H1 (cell line): Measurements from ENCODE around the gene BZW1. TPM values are rescaled to one million over a fixed set of nuclear protein-coding genes. Genes with fewer than 3 reads are reported as not detected.

ENCODE experiments used
- CTCF ChIA-PET: fragments of 300-600 bp; sonication (Branson Sonifier 250); formaldehyde crosslinking; loops from one replicate; lab custom pipeline; 2021; ENCODE audit not compliant: partially characterized antibody; lab: Charles Lee
- POLR2A ChIA-PET: fragments of 300-600 bp; sonication (Branson Sonifier 250); formaldehyde crosslinking; loops from one replicate; lab custom pipeline; 2021; ENCODE audit warnings: inconsistent platforms; ENCODE audit not compliant: partially characterized antibody; lab: Charles Lee
- DNase-seq, 2 experiments: peaks; one replicate each; pipeline versions ENCODE4 v3.0.0 to v3.0.0-alpha.2; 2010 to 2022; ENCODE audit warnings: low spot score in 2 of 2, low read depth in 1 of 2, mixed read lengths in 1 of 2
- FAIRE-seq: peaks from 2 replicates; lab custom pipeline; 2011; peaks lifted over from hg19 to GRCh38; lab: Jason Lieb, UNC
- H2AFZ ChIP-seq: 2 replicates; pipeline ENCODE4 v1.8.1; 2012; ENCODE audit warnings: low read length, inconsistent platforms
- H2AK5ac ChIP-seq: 2 replicates; pipeline ENCODE4 v1.6.1; 2013; ENCODE audit warnings: low read depth, low read length
- H2BK120ac ChIP-seq: replicated peaks from 2 replicates; pipeline ENCODE3; 2013; ENCODE audit warnings: low read depth, low read length, inconsistent platforms
- H2BK12ac ChIP-seq: 2 replicates; pipeline ENCODE4 v1.6.1; 2013; ENCODE audit warnings: low read depth, low read length
- H2BK15ac ChIP-seq: 2 replicates; pipeline ENCODE4 v1.6.1; 2013; ENCODE audit warnings: low read length
- H2BK20ac ChIP-seq: 2 replicates; pipeline ENCODE4 v1.6.1; 2013; ENCODE audit warnings: low read length
- H2BK5ac ChIP-seq: 2 replicates; pipeline ENCODE4 v1.6.1; 2013; ENCODE audit warnings: low read depth, low read length
- H3K14ac ChIP-seq: 2 replicates; pipeline ENCODE4 v1.6.1; 2013; ENCODE audit warnings: inconsistent platforms; ENCODE audit not compliant: insufficient read length
- H3K18ac ChIP-seq: 2 replicates; pipeline ENCODE4 v1.6.1; 2013; ENCODE audit warnings: low read length; ENCODE audit errors: extremely low read depth
- H3K23ac ChIP-seq: 2 replicates; pipeline ENCODE4 v1.6.1; 2013; ENCODE audit warnings: inconsistent platforms; ENCODE audit not compliant: insufficient read length
- H3K23me2 ChIP-seq: 2 replicates; pipeline ENCODE4 v1.6.1; 2013; ENCODE audit warnings: low read depth, low read length
- H3K27ac ChIP-seq: 2 replicates; pipeline ENCODE4 v1.6.1; 2011; ENCODE audit warnings: low read depth, low read length, inconsistent platforms
- H3K27me3 ChIP-seq, 4 experiments: replicated peaks in 1 of 4; 1 replicate in 1 of 4; 2 replicates in 3 of 4; pipeline versions ENCODE4 v1.6.1 to v1.8.1; 2011 to 2013; ENCODE audit warnings: low read length in 3 of 4, mild to moderate bottlenecking in 3 of 4, inconsistent platforms in 2 of 4, mixed read lengths in 2 of 4, moderate library complexity in 1 of 4; ENCODE audit not compliant: control insufficient read depth in 3 of 4, insufficient read depth in 3 of 4; ENCODE audit errors: extremely low read depth in 1 of 4
- H3K36me3 ChIP-seq, 4 experiments: 2 replicates each; pipeline versions ENCODE4 v1.6.1 to v1.8.1; 2011 to 2013; ENCODE audit warnings: mild to moderate bottlenecking in 4 of 4, low read length in 3 of 4, moderate library complexity in 2 of 4, control low read depth in 1 of 4, inconsistent platforms in 1 of 4; ENCODE audit not compliant: insufficient read depth in 4 of 4, control insufficient read depth in 2 of 4
- H3K4ac ChIP-seq: replicated peaks from 2 replicates; pipeline ENCODE3; 2013; ENCODE audit warnings: low read length, low read depth, mixed read lengths, inconsistent platforms; ENCODE audit not compliant: insufficient read length
- H3K4me1 ChIP-seq, 4 experiments: replicated peaks in 1 of 4; 1 replicate in 1 of 4; 2 replicates in 3 of 4; pipeline versions ENCODE4 v1.6.1 to v1.8.1; 2011 to 2013; ENCODE audit warnings: low read length in 3 of 4, inconsistent platforms in 2 of 4, mixed read lengths in 1 of 4; ENCODE audit not compliant: insufficient read depth in 4 of 4, control insufficient read depth in 3 of 4
- H3K4me2 ChIP-seq, 2 experiments: 2 replicates each; pipeline versions ENCODE4 v1.6.1 to v1.8.1; 2011 to 2013; ENCODE audit warnings: low read depth in 2 of 2, low read length in 2 of 2, control low read depth in 1 of 2, inconsistent platforms in 1 of 2, mild to moderate bottlenecking in 1 of 2; ENCODE audit not compliant: insufficient read depth in 1 of 2
- H3K4me3 ChIP-seq, 4 experiments: fragments of 200-600, 300-600 bp in 1 of 4; sonication (generic), shearing (Covaris generic), sonication (Bioruptor Twin) in 1 of 4; 2 replicates each; pipeline versions ENCODE4 v1.5.1 to v1.8.1; 2011 to 2016; ENCODE audit warnings: low read length in 4 of 4, low read depth in 3 of 4, control low read depth in 2 of 4, inconsistent platforms in 2 of 4, mild to moderate bottlenecking in 2 of 4, mixed read lengths in 1 of 4, moderate library complexity in 1 of 4; ENCODE audit not compliant: insufficient read depth in 2 of 4; ENCODE audit errors: extremely low read depth in 1 of 4
- H3K56ac ChIP-seq: replicated peaks from 2 replicates; pipeline ENCODE3; 2013; ENCODE audit warnings: low read depth, mild to moderate bottlenecking, mixed read lengths, low read length, inconsistent platforms; ENCODE audit not compliant: insufficient read length
- H3K79me1 ChIP-seq: 2 replicates; pipeline ENCODE4 v1.6.1; 2013; ENCODE audit warnings: low read depth, low read length, control low read depth
- H3K79me2 ChIP-seq, 2 experiments: 2 replicates each; pipeline versions ENCODE4 v1.6.1 to v1.8.1; 2012 to 2013; ENCODE audit warnings: low read length in 2 of 2, mild to moderate bottlenecking in 2 of 2, inconsistent platforms in 1 of 2; ENCODE audit not compliant: insufficient read depth in 2 of 2, control insufficient read depth in 1 of 2
- H3K9ac ChIP-seq, 4 experiments: replicated peaks in 1 of 4; 1 replicate in 1 of 4; 2 replicates in 3 of 4; pipeline versions ENCODE4 v1.6.1 to v1.8.1; 2011 to 2013; ENCODE audit warnings: low read depth in 3 of 4, low read length in 3 of 4, control low read depth in 2 of 4, mild to moderate bottlenecking in 2 of 4, moderate library complexity in 2 of 4, inconsistent platforms in 1 of 4; ENCODE audit errors: extremely low read depth in 1 of 4
- H3K9me3 ChIP-seq, 2 experiments: 2 replicates each; pipeline versions ENCODE4 v1.6.1 to v1.8.1; 2012 to 2013; ENCODE audit warnings: mild to moderate bottlenecking in 2 of 2, moderate library complexity in 2 of 2, control low read depth in 1 of 2, inconsistent platforms in 1 of 2, low read depth in 1 of 2, low read length in 1 of 2, mixed read lengths in 1 of 2; ENCODE audit not compliant: insufficient read depth in 2 of 2
- H4K20me1 ChIP-seq, 2 experiments: replicated peaks in 1 of 2; 2 replicates each; pipeline versions ENCODE3 to v1.8.1; 2011 to 2013; ENCODE audit warnings: inconsistent platforms in 2 of 2, low read length in 2 of 2, mild to moderate bottlenecking in 1 of 2; ENCODE audit not compliant: insufficient read depth in 2 of 2, control insufficient read depth in 1 of 2
- H4K5ac ChIP-seq: 2 replicates; pipeline ENCODE4 v1.6.1; 2013; ENCODE audit warnings: low read length, low read depth, mixed read lengths, inconsistent platforms; ENCODE audit not compliant: insufficient read length
- H4K8ac ChIP-seq: 2 replicates; pipeline ENCODE4 v1.8.0; 2013; ENCODE audit warnings: mild to moderate bottlenecking, moderate library complexity, low read length, inconsistent platforms; ENCODE audit not compliant: insufficient read depth; ENCODE audit errors: extremely low read depth
- H4K91ac ChIP-seq: replicated peaks from 2 replicates; pipeline ENCODE3; 2013; ENCODE audit warnings: low read length, mixed read lengths, inconsistent platforms; ENCODE audit not compliant: insufficient read length
- GABPA ChIP-seq: IDR thresholded peaks from 2 replicates; pipeline ENCODE4 v1.6.1; 2011; ENCODE audit warnings: mild to moderate bottlenecking, low read length, moderate library complexity, borderline replicate concordance; ENCODE audit not compliant: insufficient read depth
- JUN ChIP-seq: IDR thresholded peaks from 2 replicates; pipeline ENCODE4 v1.6.1; 2011; ENCODE audit warnings: low read depth, mild to moderate bottlenecking, improper control_type of control experiment, low read length
- JUND ChIP-seq: IDR thresholded peaks from 2 replicates; pipeline ENCODE4 v1.6.1; 2011; ENCODE audit warnings: mild to moderate bottlenecking, improper control_type of control experiment, low read length
- PHF8 ChIP-seq: fragments of 200-600 bp; sonication (generic); conservative IDR thresholded peaks from 2 replicates; pipeline ENCODE4 v1.7.1; 2012; ENCODE audit warnings: low read depth, mild to moderate bottlenecking, inconsistent platforms, low read length, moderate library complexity
- RXRA ChIP-seq: IDR thresholded peaks from 2 replicates; pipeline ENCODE4 v1.6.1; 2011; ENCODE audit warnings: low read depth, mild to moderate bottlenecking, low read length, moderate library complexity; ENCODE audit not compliant: insufficient read depth
- SIRT6 ChIP-seq: IDR thresholded peaks from one replicate; pipeline ENCODE4 v1.7.1; 2012; ENCODE audit warnings: low read length, inconsistent platforms
- SP4 ChIP-seq: IDR thresholded peaks from 2 replicates; pipeline ENCODE4 v1.6.1; 2012; ENCODE audit warnings: low read length, inconsistent platforms
- SUZ12 ChIP-seq: fragments of 200-600 bp; sonication (generic); IDR thresholded peaks from 2 replicates; pipeline ENCODE4 v1.6.1; 2012; ENCODE audit warnings: mild to moderate bottlenecking, inconsistent platforms, low read length, moderate library complexity, mixed read lengths
- TAF7 ChIP-seq: optimal IDR thresholded peaks from 2 replicates; pipeline ENCODE3; 2011; ENCODE audit warnings: low read depth, mild to moderate bottlenecking, inconsistent platforms, low read length, moderate library complexity, borderline replicate concordance
- TEAD4 ChIP-seq: IDR thresholded peaks from 2 replicates; pipeline ENCODE4 v1.6.1; 2012; ENCODE audit warnings: low read depth, low read length, inconsistent platforms, mixed read lengths
- WGBS, 2 experiments: shearing (Covaris generic) in 1 of 2; methylation state at CpG; one replicate each; pipeline versions ENCODE4 v1.1.6 to v1.1.7; 2013 to 2015; ENCODE audit warnings: low lambda C conversion rate in 2 of 2, mixed read lengths in 2 of 2, inconsistent platforms in 1 of 2, low coverage in 1 of 2, missing lambda C conversion rate in 1 of 2; ENCODE audit not compliant: insufficient replicate concordance in 2 of 2, insufficient coverage in 1 of 2, insufficient read length in 1 of 2; ENCODE audit errors: extremely low coverage in 1 of 2, missing lambda C conversion rate in 1 of 2; 5-methylcytosine and 5-hydroxymethylcytosine counted together
- polyA plus RNA-seq, 7 experiments: library from polyadenylated mRNA; depleted of rRNA in 3 of 7; stranded (reverse) in 5 of 7; unstranded in 2 of 7; fragments of >200 nt in 5 of 7; fragments of 200-250 nt in 2 of 7; gene quantifications; 1 replicate in 5 of 7; 2 replicates in 1 of 7; 4 replicates in 1 of 7; pipeline versions ENCODE4 v1.2.1 to v1.2.3, GENCODE V29; 2011 to 2013; ENCODE audit warnings: missing spikeins in 2 of 7, mixed read lengths in 2 of 7
- total RNA-seq: library from RNA; stranded (reverse); fragmentation: NEBNext Ultra II Directional; extraction: Animal tissue kit (Norgen Biotek cat#: 25700); gene quantifications from 2 replicates; pipeline ENCODE4 v1.2.1, GENCODE V29; 2021
- TF ChIP-seq, protein P1 (sequence below), 3 experiments: IDR thresholded peaks; 1 replicate in 2 of 3; 2 replicates in 1 of 3; pipeline versions ENCODE4 v1.5.1 to v1.6.1; 2011; ENCODE audit warnings: low read length in 3 of 3, mild to moderate bottlenecking in 3 of 3, inconsistent platforms in 2 of 3, low read depth in 1 of 3, moderate library complexity in 1 of 3; ENCODE audit not compliant: insufficient read depth in 1 of 3; ENCODE audit errors: control extremely low read depth in 1 of 3
- TF ChIP-seq, protein P2 (sequence below): IDR thresholded peaks from 2 replicates; pipeline ENCODE4 v1.6.1; 2012; ENCODE audit warnings: inconsistent platforms

Gene BZW1
- total and polyA plus RNA-seq, 2 of the 8 experiments (the other 6 are each of a cell fraction or from before 2014, with no cell fraction given) = 152 to 335 TPM

DNA sequence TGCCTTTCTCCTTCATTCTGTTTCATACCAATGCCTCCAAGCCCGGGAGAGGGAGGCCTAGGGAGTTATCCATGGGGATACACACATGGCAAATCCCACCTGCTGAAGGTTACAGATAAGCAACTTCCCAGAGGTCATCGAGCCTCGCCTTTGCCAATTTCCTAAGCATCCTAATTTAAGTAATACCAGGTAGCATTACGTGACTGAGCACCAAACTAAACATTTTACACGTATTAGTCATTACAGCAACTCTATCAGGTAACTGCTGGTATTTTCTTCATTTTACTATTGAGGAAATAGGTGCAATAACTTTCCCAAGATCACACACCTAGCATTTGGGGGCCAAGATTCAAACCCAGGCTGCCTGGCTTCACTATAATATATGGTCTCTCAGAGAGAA is 30.1 kb upstream of the BZW1 start:
- no peaks in the 10 kb centered on the region for H3K9me3 ChIP-seq
- no peaks in the 10 kb centered on the region for H3K27me3 ChIP-seq
- no peak overlapping the region for H3K23ac ChIP-seq
- H2BK20ac ChIP-seq = no peak overlapping the region
- no peak overlapping the region for H3K27ac ChIP-seq
- H3K14ac ChIP-seq = no peak overlapping the region
- no peak for DNase-seq
- H3K9ac ChIP-seq = no peak overlapping the region
- no peak overlapping the region for H3K4me2 ChIP-seq
- no peak overlapping the region for H3K4me3 ChIP-seq
- no peak overlapping the region for H4K5ac ChIP-seq
- H2BK5ac ChIP-seq = no peak overlapping the region
- FAIRE-seq = no peak
- no peaks in the 10 kb centered on the region for H3K36me3 ChIP-seq
- no peak overlapping the region for H2AFZ ChIP-seq
- H4K8ac ChIP-seq = no peak overlapping the region
- no peaks in the 10 kb centered on the region for H3K79me2 ChIP-seq
- H3K23me2 ChIP-seq = no peaks in the 10 kb centered on the region; the same call in 1 of the 2 replicates
- H2AK5ac ChIP-seq = no peak overlapping the region
- ChIA-PET POLR2A (no interaction called here), CTCF (interaction anchor here (1.4 kb wide), 1 partner anchor 46 kb away, joined by 4 read pairs; no protein-coding TSS in a partner anchor)
- H4K91ac ChIP-seq = no peak overlapping the region
- H3K4me1 ChIP-seq = no peaks in the 10 kb centered on the region
- 84% methylated on average over 5 of the region's 5 CpGs; no CpG with 5 or more reads in 1 of the 2 experiments for WGBS, 2 experiments
- no peak overlapping the region for H3K56ac ChIP-seq
- H3K79me1 ChIP-seq = no peaks in the 10 kb centered on the region
- no peak overlapping the region for H2BK15ac ChIP-seq
- no peak overlapping the region for H2BK120ac ChIP-seq
- H4K20me1 ChIP-seq = no peaks in the 10 kb centered on the region
- H3K18ac ChIP-seq = no peak overlapping the region
- no peak overlapping the region for H2BK12ac ChIP-seq
- H3K4ac ChIP-seq = no peak overlapping the region
- TF ChIP-seq GABPA (no peak), SIRT6 (no peak), RXRA (no peak), JUN (no peak), SUZ12 (no peak), JUND (no peak), TEAD4 (no peak), PHF8 (no peak), TAF7 (no peak), SP4 (no peak)
- TF ChIP-seq, protein P1, sequence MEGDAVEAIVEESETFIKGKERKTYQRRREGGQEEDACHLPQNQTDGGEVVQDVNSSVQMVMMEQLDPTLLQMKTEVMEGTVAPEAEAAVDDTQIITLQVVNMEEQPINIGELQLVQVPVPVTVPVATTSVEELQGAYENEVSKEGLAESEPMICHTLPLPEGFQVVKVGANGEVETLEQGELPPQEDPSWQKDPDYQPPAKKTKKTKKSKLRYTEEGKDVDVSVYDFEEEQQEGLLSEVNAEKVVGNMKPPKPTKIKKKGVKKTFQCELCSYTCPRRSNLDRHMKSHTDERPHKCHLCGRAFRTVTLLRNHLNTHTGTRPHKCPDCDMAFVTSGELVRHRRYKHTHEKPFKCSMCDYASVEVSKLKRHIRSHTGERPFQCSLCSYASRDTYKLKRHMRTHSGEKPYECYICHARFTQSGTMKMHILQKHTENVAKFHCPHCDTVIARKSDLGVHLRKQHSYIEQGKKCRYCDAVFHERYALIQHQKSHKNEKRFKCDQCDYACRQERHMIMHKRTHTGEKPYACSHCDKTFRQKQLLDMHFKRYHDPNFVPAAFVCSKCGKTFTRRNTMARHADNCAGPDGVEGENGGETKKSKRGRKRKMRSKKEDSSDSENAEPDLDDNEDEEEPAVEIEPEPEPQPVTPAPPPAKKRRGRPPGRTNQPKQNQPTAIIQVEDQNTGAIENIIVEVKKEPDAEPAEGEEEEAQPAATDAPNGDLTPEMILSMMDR (IDR thresholded peaks at IDR 0.05; ENCODE audit: control extremely low read depth in 1 of 3, insufficient read depth in 1 of 3, low read depth in 1 of 3, low read length in 3 of 3) = no peak
- TF ChIP-seq, protein P2, sequence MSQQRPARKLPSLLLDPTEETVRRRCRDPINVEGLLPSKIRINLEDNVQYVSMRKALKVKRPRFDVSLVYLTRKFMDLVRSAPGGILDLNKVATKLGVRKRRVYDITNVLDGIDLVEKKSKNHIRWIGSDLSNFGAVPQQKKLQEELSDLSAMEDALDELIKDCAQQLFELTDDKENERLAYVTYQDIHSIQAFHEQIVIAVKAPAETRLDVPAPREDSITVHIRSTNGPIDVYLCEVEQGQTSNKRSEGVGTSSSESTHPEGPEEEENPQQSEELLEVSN = no peak
